Kasumi-1 (cell line): ENCODE measurements around the gene ZSCAN31.
"Not testable (repeated sequence)": the region's sequence is repeated elsewhere in the genome, so short reads cannot be mapped to it uniquely, and the experiment has no call there.

ENCODE experiments used
- DNase-seq, 2 experiments: peaks; one replicate each; lab custom pipeline; 2025; lab: John Stamatoyannopoulos, UW

The ZSCAN31 gene

DNA sequence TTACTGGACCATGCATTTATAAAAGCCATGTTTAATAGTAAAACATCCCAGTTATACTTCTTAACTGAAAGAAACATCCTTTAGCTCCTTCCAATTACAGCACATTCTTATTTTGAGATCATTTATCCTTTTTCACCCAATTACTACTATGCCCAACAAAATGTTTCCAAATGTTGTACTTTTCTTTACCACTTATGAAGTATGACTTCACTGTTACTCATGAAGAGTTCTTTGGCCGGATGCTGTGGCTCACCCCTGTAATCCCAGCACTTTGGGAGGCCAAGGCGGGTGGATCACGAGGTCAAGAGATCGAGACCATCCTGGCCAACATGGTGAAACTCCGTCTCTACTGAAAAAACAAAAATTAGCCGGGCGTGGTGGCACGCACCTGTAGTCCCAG is 18.1 kb downstream of the ZSCAN31 start:
- DNase-seq: not testable (repeated sequence)

DNA sequence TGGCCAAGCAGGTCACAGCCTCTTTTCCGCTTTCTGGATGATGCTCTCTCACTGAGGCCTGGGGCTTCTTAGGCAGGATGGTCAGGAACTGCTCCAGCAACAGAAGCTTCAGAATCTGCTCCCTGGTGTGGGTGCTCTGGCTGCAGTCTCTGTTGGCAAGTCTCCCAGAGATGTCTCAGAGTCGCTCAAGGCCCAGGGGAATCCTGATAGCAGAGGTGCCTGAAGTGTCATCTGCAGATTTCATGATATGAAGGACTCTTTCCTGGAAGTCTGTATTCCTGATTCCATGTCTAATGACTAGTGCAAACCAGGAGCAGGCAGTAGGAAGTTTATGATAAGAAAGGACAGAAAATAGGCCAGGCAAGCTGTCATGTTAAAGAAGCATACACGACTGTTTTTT is 20.3 kb downstream of the ZSCAN31 start:
- DNase-seq: no peak

DNA sequence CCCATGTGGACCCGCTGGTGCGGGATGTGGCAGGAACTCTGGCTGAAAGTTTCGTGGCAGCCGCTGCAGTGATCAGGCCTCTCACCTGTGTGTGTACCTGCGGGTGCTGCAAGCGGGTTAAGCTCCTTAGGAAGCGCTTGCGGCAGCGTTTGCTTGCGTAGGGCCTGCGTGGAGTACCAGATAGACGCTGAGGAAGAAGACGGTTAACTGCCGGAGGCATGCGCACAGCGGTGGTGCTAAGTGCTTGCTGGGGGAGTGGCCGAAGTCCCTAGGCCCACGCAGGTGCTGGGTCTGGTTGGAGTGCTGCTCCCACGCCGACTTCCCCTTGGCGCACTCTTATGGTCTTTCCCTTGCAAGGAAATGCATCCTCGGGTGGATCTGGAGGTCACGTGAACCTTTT is 23.0 kb downstream of the ZSCAN31 start:
- no peak for DNase-seq

GRCh38 chr6:28311139-28311823 is 24.7 kb downstream of the ZSCAN31 start:
- DNase-seq: no peak

GRCh38 chr6:28306363-28306762 is 29.6 kb downstream of the ZSCAN31 start:
- not testable (repeated sequence) for DNase-seq

DNA sequence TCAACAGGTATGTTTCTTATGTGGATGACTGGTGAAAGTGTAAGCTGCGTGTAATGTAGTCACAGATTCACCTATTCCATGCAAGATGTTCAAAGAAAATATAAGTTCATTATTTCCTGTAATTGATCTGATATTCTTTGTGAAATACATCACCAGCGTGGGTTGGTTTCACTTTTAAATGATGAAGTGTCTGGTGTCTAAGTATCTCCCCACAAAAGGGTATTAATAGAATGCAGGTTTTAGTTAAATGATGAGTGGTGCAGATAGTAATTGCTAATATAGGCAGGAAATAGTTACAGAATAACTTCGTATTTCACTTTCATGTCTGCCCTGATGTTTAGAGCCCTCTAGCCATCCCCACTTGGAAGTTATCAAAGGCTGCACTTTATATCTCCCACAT is 32.4 kb downstream of the ZSCAN31 start:
- no peak for DNase-seq

GRCh38 chr6:28296520-28297060 is 39.4 kb downstream of the ZSCAN31 start:
- no peak for DNase-seq

- DNase-seq: no peak
Measured at GRCh38 chr6:28295326-28295725, 40.6 kb downstream of the ZSCAN31 start.

DNA sequence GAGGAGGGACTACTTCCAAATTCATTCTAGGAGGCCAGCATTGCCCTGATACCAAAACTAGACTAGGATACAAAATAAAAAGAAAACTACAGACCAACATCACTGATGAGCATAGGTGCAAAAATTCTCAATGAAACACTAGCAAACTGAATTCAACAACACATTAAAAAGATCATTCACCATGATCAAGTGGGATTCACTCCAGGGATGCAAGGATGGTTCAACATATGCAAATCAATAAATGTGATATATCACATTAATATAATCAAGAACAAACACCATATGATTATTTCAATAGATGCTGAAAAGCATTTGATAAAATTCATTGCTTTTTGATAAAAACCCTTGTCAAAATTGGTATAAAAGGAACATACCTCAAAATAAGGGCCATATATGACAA is 44.4 kb downstream of the ZSCAN31 start:
- no peak for DNase-seq

DNA sequence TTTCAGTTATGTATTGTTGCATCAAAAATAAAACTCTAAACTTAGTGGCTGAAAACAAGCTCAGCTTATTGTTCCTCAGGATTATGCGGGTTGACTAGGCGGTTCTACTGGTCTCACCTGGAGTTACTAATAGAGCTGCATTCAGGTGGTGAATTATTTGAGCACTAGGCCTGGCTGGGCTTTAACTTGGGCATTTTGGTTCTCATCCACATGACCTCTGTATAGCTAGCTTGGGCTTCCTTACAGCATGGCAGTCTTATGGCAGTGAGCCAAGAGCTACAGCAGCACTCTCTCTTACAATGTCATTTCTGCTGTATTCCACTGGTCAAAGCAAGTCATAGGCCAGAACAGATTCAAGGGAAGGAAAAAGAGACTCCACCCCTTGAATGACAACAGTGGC is 53.0 kb downstream of the ZSCAN31 start:
- no peak for DNase-seq

DNA sequence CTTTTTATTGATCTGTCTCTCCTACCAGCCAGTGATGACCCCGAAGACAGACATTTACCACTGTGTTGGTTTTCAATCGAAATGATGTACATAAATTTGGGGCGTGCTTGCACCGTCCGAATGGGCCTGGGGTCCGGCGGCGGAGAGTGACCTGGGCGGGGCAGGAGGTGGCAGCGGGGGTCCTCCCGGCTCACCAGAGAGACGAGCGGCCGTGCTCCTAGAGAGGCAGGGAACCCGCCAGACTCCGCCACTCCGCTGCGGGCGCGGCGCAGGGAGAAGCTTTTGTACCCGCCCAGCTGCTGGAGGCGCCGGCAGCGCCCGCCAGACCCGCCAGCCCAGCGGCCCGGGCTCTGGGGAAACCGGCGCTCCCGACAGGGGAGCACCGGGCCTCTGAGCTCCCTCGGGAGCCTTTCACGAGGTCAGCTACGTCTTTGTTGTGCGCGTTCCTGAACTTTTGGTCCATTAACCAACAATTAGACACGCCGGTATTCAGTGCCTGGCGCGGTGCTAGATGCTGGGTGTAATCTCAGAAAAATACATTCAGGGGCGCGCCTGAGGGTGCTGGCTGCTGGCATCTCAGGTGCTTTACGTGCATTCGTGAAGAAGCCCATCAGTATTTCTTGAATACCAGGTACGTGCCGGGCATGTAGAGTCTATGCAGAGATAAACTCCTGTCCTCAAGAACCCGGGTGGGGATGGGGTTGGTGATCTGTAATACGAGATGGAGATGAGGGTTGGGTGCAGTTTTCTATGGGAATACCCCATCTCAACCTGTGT is 54.5 kb downstream of the ZSCAN31 start, which contains the start of gene PGBD1:
Gene PGBD1, plus strand, starts transcription at position 285 of the 777 bp plus-strand sequence. CDS start 2,242 bp downstream, outside the sequence.
- peak; percentile 75 to 80 for DNase-seq

DNA sequence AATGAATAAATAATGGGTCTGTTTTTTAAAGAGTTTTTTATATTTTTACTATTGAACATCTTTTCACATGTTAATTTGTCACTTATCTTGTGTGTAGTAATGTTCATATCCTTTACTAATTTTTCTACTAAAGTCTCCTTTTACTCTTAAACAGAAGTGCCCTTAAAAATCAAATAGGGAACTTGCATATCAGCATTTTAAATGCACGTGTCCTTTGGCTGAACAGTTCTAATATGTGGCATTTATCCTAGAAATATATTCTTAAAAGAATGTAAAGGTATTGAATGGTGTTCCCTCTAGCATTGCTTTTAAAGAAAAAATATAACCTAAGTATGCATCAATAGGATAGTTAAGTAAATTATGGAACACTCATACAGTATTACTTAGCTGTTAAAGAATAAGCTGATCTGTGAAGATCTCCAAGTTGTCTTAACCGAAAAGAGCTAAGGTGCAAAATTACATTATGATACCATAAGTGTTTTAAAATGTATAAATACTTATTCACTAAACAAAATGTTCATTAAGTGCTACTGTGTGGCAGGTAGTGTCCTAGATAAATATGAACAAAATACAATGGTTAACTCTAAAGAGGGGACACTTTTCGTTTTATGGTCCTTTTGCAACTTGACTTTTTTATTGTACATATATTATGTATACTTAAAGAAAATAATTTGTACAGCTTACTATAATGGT is 55.2 kb downstream of the ZSCAN31 start:
- peak in 1 of 2 experiments; percentile 7 for DNase-seq

DNA sequence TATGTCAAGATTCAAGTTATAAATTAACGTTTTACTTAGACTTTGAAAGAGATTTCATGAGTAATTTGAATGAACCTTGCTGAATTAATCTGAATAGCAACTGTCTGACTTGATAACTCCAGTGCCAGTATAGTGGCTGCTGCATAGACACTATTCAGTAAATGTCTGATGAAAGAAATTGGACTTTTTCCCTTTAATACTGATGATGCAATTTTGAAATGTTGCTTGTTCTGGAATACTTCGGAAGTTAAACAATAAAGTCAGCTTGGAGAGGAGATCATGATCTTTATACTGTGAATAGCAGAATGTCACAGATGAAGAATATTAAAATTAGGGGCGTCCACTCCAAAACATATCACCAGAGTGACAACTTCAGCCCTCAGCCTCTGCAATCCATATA is 58.2 kb downstream of the ZSCAN31 start:
- no peak for DNase-seq

DNA sequence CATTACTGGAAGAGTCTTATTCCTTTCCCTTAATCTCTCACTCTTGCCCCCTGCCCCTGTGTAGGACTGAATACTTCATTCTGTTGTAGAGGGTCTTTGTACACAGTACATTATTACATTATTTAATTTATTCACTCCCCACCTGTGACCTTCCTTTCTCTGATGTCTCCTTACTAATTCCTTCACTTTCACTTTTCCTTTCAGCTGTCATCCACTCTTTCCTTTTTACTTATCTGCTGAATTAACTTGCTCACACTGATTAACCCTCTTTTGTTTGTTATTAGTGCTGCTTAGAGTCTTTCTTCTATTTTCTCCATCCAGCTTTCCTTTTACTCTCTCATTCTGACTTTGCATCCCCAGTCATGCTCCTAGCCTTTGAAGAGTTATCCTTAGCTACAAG is 61.1 kb downstream of the ZSCAN31 start:
- DNase-seq: no peak
